NCI-H146 (cell line): Measurements from ENCODE around the gene MZF1.

Experiments
- DNase-seq: peaks from one replicate; lab custom pipeline; 2025; lab: John Stamatoyannopoulos, UW

The MZF1 gene

DNA sequence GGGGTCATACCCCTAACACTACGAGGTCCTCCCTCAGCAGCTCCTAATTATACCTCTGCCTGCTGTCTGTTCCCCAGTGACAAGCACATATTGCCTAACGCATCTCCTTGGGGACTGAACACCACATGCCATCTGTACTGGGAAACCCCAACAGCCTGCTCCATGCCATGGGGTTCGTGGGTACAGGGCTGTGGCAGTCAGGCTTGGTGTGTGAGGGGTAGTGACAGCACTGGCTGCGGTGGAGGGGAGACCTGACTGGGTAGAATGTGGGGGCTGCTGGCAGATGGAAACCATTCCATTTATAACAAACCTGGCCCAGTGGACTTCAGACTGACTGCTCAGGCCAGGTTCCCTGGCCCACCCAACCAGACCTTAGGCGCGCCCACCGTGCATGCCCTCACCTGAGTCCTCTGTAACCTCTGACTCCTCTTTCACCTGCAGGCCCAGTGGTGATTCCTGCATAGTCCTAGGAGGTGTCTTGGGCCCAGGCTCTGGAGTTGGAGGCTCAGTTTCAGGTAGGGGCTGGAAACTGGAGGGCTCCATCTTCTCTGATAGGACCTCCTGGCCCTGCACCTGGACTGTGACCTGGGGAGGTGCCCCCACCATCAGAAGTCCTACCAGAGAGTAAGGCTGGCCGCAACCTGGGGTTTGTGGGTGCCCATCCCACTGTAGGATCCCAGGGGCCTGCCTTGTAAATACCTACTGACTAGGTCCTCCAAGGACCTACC is 3.0 kb downstream of the MZF1 start:
- no peak for DNase-seq

DNA sequence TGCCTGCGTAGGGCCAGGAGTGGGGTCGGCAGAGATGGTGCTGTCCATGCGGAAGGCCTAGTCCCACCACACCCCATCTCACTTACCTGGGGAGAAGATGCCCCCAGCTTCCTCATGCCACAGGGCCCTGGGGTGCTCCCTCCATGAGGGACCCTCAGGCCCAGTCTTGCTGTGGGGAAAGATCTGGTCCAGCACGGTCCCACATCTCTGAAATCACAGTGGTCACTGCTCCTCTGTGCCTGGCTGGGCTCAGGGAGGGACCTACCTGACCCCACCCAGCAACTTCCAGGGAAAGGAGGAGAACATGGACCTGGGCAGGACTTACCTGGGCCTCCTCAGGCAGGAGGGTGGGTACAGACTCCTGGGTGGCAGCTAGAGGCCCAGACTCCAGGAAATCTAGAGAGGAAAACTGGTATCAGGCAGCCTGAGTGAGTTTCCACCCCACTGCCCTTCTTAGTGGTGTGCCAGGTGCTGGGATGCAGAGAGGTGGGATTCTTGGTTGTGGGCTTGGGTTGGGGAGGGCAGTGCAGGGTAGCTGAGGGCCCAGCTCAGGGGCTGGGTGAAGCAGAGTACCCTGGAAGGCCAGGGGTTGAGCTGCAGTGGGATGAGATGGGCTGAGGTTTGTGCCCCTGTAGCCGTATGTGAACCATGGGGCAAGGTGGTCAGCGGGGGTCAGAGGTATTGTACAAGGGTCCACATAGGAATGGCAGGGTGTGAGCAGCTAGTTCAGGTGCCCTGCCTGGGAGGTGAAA is 3.8 kb downstream of the MZF1 start:
- DNase-seq: no peak

DNA sequence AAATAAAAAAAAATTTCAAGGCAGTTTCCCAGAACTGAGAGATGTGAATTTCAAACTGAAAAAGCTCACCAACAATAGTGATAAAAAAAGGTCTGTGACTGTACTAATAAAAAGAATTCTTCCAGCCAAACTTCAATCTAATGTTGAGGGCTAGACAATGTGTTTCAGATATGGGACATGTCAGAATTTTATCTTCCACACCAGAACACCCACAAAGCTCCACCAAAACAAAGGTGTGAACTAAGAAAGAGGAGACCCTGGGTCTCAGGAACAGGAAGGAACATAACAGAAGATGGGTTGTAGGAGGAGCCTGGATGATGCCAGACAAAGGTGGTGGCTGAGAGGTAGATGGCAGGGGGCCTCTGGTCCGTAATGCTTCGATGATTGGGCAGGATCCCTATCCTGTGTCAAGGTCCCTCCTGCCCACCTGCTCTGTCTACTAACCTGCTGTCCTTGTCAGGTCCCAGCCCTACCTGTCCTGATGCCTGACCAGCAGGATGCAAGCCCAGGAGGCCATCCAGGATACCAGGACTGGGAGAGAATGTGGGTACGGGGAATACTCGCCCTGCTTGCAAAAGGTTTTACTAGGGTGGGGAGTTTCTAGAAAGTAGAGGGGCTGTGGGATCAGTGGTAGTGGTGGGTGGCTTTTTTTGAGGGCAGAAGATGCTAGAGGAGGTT is 4.5 kb downstream of the MZF1 start:
- DNase-seq: no peak

- no peak for DNase-seq
Measured at GRCh38 chr19:58566989-58567388, 6.1 kb downstream of the MZF1 start.

DNA sequence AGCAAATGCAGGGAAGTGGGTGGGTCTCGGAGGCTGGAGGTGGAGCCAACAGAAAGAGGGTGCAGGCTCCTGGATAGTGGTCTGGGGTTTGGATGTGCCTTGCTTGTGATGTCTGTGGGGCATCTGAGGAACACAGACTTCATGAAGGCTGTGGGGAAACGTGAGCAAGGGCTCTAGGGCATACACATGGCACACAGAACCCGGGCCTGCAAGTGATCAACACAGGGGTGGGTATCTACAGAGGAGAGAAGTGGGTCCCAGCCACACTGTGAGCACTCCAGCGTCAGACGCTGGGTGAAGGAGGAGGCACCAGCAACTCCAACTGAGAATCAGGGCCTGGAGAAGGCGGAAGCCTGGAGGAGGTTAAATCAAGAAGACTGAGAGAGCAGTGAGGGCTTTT is 9.3 kb downstream of the MZF1 start:
- DNase-seq: no peak

DNA sequence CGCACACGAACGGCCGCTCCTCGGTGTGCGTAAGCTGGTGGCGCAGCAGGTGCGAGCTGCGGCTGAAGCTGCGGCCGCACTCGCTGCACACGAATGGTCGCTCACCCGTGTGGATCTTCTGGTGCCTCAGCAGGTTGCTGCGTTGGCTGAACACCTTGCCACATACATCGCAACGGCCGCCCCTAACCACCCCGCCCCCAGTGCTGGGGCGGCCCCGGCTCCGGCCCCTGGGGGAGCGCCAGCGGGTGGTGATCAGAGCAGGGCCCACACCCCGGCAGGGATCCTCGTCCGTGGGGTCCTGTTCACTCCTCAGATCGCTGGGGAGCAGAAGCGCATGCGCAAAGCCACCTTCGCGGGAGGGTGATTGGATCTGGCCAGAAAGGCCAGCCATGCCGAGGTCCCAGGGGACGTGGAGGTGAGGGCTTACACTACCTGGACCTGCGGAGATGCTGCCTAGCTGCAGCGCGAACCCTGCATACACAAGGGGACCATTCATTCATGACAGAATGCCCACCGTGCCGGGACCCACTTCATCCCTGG is 10.0 kb downstream of the MZF1 start:
- no peak for DNase-seq

- no peak for DNase-seq
Measured at GRCh38 chr19:58562122-58563033, 10.8 kb downstream of the MZF1 start.

DNA sequence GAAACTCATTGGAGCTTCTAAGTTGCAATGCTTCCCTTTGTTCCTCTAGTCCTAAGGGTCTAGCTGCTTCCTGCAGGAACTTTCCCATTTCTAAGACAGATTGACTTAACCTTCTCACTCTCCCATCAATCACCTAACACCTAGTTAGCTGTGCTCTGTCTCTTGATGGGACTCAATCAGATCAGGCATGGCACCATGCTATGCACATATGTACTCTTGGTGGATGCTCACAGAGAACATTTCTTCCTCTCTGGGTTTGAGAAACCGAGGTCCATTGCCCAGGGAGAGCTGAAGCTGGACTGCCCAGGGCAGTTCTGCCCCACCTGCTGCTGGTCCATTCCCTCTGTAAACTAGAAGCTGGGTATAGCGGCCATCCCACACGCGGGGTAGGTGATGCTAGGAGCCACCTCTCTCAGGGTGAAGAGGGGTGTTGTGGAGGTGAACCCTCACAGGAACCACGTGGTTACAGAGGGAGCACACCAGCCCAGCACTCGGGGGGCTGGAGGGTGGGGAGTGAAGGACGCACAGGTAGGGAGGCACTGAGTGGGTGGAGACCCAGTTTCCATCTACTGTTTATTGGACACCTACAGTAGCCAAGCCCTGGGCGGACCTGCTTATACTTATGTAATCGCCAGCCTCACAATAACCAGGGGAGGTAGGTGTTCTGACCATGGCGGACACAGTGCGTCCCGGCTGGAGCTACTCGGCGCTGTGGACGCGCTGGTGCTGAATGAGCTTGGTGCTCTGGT is 11.6 kb downstream of the MZF1 start:
- DNase-seq: no peak

- DNase-seq: no peak
Measured at GRCh38 chr19:58560921-58561320, 12.2 kb downstream of the MZF1 start.

DNA sequence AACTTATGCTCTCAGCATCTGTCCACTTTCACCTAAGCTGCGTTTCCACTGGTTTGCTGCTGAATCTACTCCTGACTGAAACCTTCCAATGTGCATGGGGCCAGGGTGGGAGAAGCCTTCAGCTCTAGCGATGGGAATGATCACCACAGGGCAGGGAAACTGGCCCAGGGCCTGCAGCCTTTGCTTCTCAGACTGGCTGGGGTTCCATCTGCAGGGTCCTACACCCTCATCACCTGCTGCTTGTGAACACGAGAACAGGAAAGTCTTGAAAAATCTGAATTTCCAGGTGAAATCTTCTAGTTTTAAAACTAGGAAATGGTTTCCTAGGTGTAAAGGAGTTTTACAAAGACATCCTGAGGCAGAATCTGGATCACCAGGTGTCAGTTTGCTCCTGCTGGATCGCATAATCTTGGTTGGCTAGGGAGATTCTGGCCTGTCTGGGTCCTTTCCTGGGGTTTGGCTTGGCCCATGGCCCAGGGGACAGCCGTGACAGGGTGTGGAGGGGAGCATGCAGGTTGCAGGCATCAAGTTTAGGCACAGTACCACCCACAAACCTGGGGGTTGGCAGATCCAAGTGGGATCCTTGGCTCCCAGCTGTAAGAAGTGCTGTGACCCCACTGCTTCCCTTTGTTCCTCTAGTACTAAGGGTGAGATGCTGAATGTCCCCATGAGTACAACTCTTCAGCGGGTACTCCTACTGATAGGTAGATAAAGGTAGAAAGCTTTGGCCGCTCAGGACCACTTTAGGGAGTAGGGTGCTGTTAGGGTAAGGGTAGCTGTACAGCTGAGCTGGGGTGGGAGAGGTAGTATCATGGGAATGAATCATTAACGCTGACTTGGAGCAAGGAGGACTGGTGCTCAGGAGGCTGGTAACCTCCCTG is 12.9 kb downstream of the MZF1 start:
- no peak for DNase-seq

DNA sequence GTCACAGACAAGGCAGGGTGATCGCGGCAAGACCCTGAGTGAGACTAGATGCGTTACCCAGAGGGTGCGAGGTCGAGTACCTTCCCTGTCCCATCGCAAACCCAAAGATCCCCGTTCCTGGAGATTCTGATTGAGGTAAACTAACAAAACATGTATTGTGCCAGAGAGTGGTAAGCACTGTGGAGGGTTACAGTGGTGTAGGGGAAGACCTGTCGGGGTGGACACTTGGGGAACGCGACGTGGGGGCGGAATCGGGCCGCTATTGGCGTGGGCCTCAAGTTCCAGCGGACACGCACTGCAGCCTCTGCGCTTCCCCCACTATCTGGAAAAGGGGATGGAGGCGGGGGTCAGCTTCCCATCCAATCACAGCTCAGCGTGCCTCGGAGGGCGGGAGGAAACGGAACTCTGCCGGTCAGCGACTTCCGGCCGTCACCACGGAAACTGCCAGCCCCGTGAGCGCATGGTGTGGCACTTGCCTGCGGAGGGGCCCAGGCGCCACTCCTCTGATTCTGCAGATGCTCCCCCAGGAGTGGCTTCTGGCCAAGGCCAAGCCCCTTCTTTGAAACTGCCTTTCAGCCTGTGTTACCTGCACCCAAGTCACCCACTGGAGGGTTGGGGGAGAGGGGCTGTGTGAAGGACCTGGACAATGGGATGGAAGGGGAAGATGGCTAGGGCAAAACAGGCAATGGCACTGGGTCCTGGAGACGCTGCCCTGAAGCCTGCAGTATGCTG is 13.7 kb downstream of the MZF1 start:
- no peak for DNase-seq

GRCh38 chr19:58558623-58559274 is 14.4 kb downstream of the MZF1 start:
- DNase-seq: no peak

- DNase-seq: no peak
Measured at GRCh38 chr19:58558066-58558622, 15.0 kb downstream of the MZF1 start, which contains the start of gene UBE2M. UBE2M (minus strand) TSS chr19:58558611; CDS start chr19:58558381, 230 bp downstream.

DNA sequence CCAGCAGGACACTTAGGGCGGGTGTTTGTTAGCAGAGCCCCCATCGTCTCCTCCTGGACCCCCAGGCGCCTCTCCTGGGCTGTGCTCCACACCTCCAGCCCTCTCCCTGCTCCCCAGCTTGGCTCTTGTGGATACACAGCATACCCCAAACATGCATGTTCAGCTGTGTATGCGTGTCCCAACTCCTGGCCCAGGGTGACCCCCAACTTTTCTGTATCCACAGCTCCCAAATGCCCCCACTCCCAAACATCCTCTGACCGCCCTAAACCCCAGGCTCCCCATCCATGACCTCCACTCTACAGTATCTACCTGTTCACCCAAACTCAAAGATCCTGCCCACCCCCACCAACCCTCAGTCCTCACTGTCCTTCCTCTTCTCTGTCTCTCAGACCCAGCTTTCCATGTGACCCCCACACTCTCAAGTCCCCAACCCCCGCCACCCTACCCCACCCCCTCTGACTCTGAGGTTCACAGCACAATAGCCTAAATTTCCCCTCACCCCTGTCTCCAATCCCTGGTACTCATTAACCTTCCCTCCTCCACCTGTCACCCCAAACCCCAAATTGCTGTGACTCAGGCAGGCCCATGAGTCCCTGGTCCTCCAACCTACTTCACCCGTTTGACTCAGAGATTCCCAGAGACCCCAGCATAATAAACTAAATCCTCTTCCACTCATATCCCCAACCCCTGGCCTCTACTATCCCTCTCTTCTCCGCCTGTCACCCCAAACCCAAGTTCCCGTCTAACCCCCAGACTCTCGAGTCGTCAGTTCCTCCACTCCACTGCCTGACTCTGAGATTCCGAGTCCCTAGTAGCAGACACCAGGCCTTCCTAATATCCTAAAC is 15.7 kb downstream of the MZF1 start:
- no peak for DNase-seq

- no peak for DNase-seq
Measured at GRCh38 chr19:58556622-58557220, 16.4 kb downstream of the MZF1 start.

DNA sequence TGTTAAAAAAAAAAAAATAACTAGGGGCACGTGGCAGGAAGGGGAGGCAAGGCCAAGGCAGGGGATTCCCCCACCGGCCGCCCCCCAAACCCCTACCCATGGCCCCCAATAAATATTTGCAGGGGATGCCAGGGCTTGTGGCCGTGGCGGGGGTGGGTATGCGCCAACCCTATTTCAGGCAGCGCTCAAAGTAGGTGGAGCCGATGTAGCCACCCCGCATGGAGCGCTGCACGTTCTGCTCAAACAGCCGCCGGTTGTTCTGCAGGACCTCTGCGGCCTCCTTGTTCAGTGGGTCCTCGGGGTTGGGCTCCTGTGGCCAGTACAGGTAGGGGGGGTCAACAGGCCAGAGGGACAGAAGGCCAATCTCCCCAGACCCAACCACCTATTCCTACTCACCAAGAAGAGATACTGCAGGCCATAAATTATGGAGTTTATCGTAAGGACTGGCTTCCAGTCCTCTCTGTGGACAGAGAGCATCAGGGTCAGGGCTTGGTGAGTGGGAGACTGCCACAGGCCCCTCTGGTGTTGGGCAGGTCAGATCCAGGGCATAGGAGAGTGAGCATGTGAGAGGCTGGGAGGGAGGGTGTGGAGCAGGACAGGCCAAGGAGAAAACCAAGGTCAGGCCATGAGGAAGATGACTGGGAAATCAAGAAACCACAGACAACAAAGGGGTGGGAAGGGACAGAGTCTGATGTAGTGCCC is 17.1 kb downstream of the MZF1 start:
- DNase-seq: no peak
